ENCODE measurements around the gene CNGA3.
A peak's percentile ranks its signal among the peaks of the same experiment; 100 is the strongest.

The CNGA3 gene

GRCh38 chr2:98383166-98383565, 36.9 kb downstream of the CNGA3 start:
- DNase-seq (ENCODE audit: low read depth in 1 of 2, low spot score in 1 of 2): no peak
- no peak for TF ChIP-seq JUND (IDR thresholded peaks at IDR 0.05; ENCODE audit: low read depth)
- in situ Hi-C loops (cut with HindIII; ENCODE audit: low pct_unique_long_range_greater_than_20kb, low sequenced_read_pairs): no loop called here

- in situ Hi-C loops (cut with HindIII; ENCODE audit: low pct_unique_long_range_greater_than_20kb, low sequenced_read_pairs): no loop called here
- peak; percentile 57 to 79 for DNase-seq (ENCODE audit: low read depth in 1 of 2, low spot score in 1 of 2)
- TF ChIP-seq JUND (IDR thresholded peaks at IDR 0.05; ENCODE audit: low read depth): no peak
Observed at GRCh38 chr2:98385050-98385699, 38.9 kb downstream of the CNGA3 start.

DNA sequence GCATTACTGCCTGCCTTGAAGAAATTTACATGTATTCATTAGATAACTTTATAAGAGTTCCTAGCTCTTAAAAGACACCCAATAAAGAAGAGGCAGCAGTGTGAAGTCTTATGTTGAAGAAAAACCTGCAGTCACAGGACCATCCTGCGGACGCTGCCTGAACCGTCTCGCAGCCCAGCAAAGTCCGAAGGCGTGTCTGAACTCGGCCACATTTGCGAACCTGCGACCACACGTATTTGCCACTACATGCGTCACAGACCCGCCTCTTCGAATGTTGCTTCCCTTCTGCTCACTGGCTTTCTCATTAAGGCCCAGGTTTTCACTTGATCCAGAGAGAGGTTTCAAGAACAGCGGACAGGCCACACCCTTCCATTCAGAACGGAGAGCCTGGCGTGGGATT, 41.2 kb downstream of the CNGA3 start:
- no peak for DNase-seq (ENCODE audit: low read depth in 1 of 2, low spot score in 1 of 2)
- in situ Hi-C loops (cut with HindIII; ENCODE audit: low pct_unique_long_range_greater_than_20kb, low sequenced_read_pairs): no loop called here
- TF ChIP-seq JUND (IDR thresholded peaks at IDR 0.05; ENCODE audit: low read depth): no peak

DNA sequence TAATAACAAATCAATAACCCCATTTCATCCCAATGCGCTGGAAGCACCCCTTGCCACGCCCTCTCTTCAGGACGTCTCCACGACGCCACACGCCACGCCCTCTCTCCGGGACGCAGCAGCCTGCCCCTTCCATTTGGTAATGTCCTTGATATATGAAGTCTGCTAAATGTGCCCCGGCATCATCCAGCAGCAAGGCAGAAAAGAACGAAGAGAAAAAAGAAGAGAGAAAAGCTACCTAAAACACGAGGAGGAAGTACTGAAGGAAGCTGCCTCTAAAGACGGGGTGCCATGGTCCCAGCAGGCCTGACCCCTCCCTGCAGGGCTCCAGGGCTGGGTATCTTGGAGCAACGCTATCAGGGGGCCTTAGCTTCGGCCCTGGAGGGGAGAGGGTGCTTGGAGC, 41.8 kb downstream of the CNGA3 start:
- in situ Hi-C loops (cut with HindIII; ENCODE audit: low pct_unique_long_range_greater_than_20kb, low sequenced_read_pairs): no loop called here
- TF ChIP-seq JUND (IDR thresholded peaks at IDR 0.05; ENCODE audit: low read depth): no peak
- no peak for DNase-seq (ENCODE audit: low read depth in 1 of 2, low spot score in 1 of 2)

DNA sequence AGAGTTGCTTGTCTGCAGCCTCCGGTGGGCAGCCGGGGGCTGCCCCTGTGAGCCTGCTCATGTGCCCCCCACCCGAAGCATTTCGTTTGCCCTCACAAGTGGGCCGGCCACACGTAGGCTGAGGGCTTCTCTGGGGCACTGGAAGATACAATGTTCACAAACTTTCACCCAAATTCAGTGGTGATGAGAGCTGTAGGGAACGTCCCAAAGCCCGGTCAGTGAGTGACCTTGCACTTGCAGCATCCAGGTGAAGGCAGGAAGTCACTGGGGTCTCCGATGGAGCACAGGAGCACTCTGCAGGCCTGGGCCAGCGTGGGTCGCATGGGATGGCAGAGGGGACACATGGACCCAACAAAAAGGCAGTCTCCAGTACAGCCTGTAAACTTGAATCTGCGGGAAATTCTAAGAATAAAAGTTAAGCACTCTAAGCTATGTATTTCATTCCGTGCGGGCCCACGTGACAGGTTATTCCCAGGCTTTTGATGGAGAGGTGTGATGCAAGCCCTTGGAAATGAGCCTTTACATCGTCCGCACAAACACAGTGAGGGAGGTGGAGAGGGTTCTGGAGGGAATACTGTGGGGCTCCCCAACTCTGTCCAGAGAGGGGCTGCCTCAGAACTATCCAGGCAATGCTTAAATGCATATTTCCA, 42.5 kb downstream of the CNGA3 start:
- in situ Hi-C loops (cut with HindIII; ENCODE audit: low pct_unique_long_range_greater_than_20kb, low sequenced_read_pairs): no loop called here
- no peak for DNase-seq (ENCODE audit: low read depth in 1 of 2, low spot score in 1 of 2)
- TF ChIP-seq JUND (IDR thresholded peaks at IDR 0.05; ENCODE audit: low read depth): no peak

DNA sequence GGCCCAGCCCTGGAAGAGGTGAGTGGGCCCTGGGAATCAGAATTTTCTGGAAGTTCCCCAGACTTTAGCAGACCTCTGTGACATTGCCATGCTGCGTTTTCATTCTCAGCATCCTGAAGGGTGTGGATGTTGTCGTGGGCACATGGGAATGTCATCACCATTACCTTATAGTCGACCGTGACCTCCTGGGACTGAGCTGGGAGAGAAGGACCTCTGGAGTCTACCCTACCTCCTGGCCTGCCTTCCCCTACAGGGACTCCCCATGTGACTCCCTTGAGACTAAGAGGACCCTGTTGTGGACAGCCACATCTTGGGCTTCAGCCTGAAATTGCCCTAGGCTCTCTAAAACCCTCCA, 43.0 kb downstream of the CNGA3 start:
- TF ChIP-seq JUND (IDR thresholded peaks at IDR 0.05; ENCODE audit: low read depth): no peak
- in situ Hi-C loops (cut with HindIII; ENCODE audit: low pct_unique_long_range_greater_than_20kb, low sequenced_read_pairs): no loop called here
- no peak for DNase-seq (ENCODE audit: low read depth in 1 of 2, low spot score in 1 of 2)

GRCh38 chr2:98390571-98391476, 44.6 kb downstream of the CNGA3 start:
- in situ Hi-C loops (cut with HindIII; ENCODE audit: low pct_unique_long_range_greater_than_20kb, low sequenced_read_pairs): no loop called here
- no peak for DNase-seq (ENCODE audit: low read depth in 1 of 2, low spot score in 1 of 2)
- TF ChIP-seq JUND (IDR thresholded peaks at IDR 0.05; ENCODE audit: low read depth): no peak

GRCh38 chr2:98391581-98392270, 45.5 kb downstream of the CNGA3 start:
- no peak for TF ChIP-seq JUND (IDR thresholded peaks at IDR 0.05; ENCODE audit: low read depth)
- in situ Hi-C loops (cut with HindIII; ENCODE audit: low pct_unique_long_range_greater_than_20kb, low sequenced_read_pairs): no loop called here
- no peak for DNase-seq (ENCODE audit: low read depth in 1 of 2, low spot score in 1 of 2)

GRCh38 chr2:98393354-98393753, 47.1 kb downstream of the CNGA3 start:
- DNase-seq (ENCODE audit: low read depth in 1 of 2, low spot score in 1 of 2): no peak
- TF ChIP-seq JUND (IDR thresholded peaks at IDR 0.05; ENCODE audit: low read depth): no peak
- in situ Hi-C loops (cut with HindIII; ENCODE audit: low pct_unique_long_range_greater_than_20kb, low sequenced_read_pairs): no loop called here

DNA sequence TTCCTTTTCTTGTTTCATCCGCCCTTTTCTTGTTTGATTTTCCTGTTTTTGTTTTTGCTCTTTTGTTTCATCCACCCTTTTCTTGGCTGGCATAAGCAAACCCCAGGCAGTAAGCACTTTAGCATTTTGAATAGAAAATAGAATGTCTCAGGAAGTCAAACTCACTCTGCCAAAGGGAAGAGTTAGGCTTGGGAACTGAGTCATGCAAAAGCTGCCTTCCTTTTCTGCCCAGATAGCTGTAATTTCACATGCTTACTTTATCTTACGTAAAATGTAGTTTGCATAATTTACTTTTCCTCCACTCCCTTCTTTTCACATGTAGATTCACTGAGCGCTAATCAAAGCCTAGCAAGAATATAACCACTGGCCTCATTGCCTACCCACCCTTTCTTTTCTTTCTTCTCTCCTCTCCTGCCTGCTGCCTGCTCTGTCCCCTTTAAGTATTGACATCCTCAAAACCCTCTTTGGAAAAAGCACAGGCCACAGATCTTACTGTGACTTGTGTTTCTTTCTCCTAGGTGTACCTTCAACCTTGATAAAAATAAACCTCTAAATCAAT, 48.4 kb downstream of the CNGA3 start:
- in situ Hi-C loops (cut with HindIII; ENCODE audit: low pct_unique_long_range_greater_than_20kb, low sequenced_read_pairs): no loop called here
- no peak for DNase-seq (ENCODE audit: low read depth in 1 of 2, low spot score in 1 of 2)
- TF ChIP-seq JUND (IDR thresholded peaks at IDR 0.05; ENCODE audit: low read depth): no peak

GRCh38 chr2:98395977-98396376, 49.7 kb downstream of the CNGA3 start:
- in situ Hi-C loops (cut with HindIII; ENCODE audit: low pct_unique_long_range_greater_than_20kb, low sequenced_read_pairs): no loop called here
- DNase-seq (ENCODE audit: low read depth in 1 of 2, low spot score in 1 of 2): no peak
- TF ChIP-seq JUND (IDR thresholded peaks at IDR 0.05; ENCODE audit: low read depth): no peak

DNA sequence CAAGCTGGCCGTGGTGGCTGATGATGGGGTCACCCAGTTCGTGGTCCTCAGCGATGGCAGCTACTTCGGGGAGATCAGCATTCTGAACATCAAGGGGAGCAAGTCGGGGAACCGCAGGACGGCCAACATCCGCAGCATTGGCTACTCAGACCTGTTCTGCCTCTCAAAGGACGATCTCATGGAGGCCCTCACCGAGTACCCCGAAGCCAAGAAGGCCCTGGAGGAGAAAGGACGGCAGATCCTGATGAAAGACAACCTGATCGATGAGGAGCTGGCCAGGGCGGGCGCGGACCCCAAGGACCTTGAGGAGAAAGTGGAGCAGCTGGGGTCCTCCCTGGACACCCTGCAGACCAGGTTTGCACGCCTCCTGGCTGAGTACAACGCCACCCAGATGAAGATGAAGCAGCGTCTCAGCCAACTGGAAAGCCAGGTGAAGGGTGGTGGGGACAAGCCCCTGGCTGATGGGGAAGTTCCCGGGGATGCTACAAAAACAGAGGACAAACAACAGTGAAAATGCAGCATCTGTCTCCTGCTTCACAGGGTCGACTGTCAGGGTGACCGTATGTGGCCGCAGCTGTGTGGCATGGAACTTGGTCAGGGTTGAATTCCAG, 50.6 kb downstream of the CNGA3 start:
- no peak for TF ChIP-seq JUND (IDR thresholded peaks at IDR 0.05; ENCODE audit: low read depth)
- in situ Hi-C loops (cut with HindIII; ENCODE audit: low pct_unique_long_range_greater_than_20kb, low sequenced_read_pairs): no loop called here
- DNase-seq (ENCODE audit: low read depth in 1 of 2, low spot score in 1 of 2): no peak
